ENCODE data around the gene FOXC1. TPM values are rescaled to one million over a fixed set of nuclear protein-coding genes. Genes with fewer than 3 reads are reported as not detected.

Gene FOXC1
- total and polyA plus RNA-seq, 4 donors, result 15.1 to 105 (median 49.1) TPM

DNA sequence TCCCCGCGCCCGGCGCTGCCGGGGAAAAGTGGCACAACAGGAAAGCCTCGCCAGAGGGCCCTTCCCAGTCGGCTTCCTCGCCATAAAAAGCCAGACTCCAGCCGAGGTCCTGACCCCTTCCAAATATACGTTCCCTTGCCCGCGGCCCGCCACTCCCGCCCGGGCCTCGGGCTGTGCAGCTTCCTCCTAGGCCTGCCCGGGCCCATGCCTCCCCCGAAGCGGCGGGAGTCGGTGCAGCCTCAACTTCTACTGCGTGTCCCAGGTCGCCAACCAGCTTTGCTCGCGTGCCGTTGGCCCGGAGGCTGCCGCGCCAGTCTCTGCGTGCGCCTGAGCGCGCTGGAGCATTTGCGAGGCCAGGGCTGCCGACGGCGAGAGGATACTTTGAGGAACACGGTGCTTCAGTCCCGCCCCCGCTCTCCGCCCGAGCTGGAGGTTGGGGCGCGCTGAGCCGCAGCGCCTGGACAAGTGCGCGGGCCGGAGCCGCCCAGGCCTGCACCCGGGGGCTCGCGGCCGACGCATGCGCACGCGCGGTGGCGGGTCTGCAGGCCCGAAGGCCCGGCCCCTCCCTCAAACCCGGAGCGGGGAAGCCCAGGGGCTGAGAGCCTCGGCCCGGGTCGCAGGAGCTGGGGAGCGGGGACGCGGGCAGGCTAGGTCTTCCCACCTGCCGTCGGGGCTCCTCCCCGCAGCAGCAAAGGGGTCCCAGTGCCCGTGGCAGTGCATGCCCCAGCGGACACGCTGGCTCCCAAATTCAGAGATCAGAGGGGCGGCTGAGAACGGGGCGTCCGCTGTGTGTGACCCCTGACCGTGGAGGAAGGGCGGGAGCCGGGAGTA is 10.2 kb downstream of the FOXC1 start:
- H3K9me3 ChIP-seq (ENCODE audit: control insufficient read depth, insufficient read depth, low read length), result no peaks in the 10 kb centered on the region
- peaks cover 25% of the 10 kb centered on the region for H3K4me1 ChIP-seq (ENCODE audit: control insufficient read depth, insufficient read depth, low read length)
- DNase-seq (ENCODE audit: low read depth in 4 of 6, low spot score in 6 of 6), result peak in 1 of 6 donors; percentile 64
- WGBS (ENCODE audit: insufficient coverage), result 1% methylated on average over 83 of the region's 83 CpGs
- H3K27ac ChIP-seq (ENCODE audit: low read depth, low read length), result peak overlapping the region; percentile 93
- H3K27me3 ChIP-seq (ENCODE audit: control insufficient read depth, insufficient read depth, low read length), result peaks cover 100% of the 10 kb centered on the region
- H3K36me3 ChIP-seq (ENCODE audit: control insufficient read depth, insufficient read depth, low read length), result peaks cover 3% of the 10 kb centered on the region
- peak overlapping the region; percentile 24 for H3K4me3 ChIP-seq (ENCODE audit: low read depth, low read length)

DNA sequence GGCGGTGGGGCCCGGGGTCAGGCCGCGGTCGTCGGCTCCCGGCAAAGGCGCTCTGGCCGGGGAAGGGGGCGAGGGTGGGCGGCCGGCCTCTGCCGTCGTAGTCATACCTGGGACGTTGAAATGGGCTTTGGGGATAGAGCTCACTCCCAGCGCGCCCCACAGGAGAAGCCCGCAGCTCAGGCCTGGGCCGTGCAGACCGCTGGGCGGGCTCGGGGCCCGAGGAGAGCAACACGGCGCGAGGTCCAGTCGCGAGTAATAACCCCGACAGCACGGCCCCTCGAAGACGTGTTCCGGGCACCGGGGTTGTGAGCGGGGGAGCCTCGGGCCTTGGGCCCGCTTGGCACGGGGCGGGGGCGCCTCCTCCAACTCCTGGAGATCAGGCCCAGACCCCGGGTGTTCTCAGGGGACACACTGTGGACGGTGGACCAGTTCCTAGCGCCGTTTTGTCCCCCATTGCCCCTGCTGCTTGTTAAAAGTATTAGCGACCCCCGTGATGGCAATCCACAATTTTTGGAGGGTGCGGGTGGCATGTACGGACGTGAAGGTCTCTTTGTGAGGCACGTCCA is 10.9 kb downstream of the FOXC1 start:
- H3K4me1 ChIP-seq (ENCODE audit: control insufficient read depth, insufficient read depth, low read length), result peaks cover 30% of the 10 kb centered on the region
- DNase-seq (ENCODE audit: low read depth in 4 of 6, low spot score in 6 of 6), result peak in 1 of 6 donors; percentile 18
- H3K4me3 ChIP-seq (ENCODE audit: low read depth, low read length), result peak overlapping the region; percentile 24
- H3K9me3 ChIP-seq (ENCODE audit: control insufficient read depth, insufficient read depth, low read length), result no peaks in the 10 kb centered on the region
- peaks cover 100% of the 10 kb centered on the region for H3K27me3 ChIP-seq (ENCODE audit: control insufficient read depth, insufficient read depth, low read length)
- H3K36me3 ChIP-seq (ENCODE audit: control insufficient read depth, insufficient read depth, low read length), result peaks cover 3% of the 10 kb centered on the region
- H3K27ac ChIP-seq (ENCODE audit: low read depth, low read length), result peak overlapping the region; percentile 93
- WGBS (ENCODE audit: insufficient coverage), result 6% methylated on average over 50 of the region's 50 CpGs

DNA sequence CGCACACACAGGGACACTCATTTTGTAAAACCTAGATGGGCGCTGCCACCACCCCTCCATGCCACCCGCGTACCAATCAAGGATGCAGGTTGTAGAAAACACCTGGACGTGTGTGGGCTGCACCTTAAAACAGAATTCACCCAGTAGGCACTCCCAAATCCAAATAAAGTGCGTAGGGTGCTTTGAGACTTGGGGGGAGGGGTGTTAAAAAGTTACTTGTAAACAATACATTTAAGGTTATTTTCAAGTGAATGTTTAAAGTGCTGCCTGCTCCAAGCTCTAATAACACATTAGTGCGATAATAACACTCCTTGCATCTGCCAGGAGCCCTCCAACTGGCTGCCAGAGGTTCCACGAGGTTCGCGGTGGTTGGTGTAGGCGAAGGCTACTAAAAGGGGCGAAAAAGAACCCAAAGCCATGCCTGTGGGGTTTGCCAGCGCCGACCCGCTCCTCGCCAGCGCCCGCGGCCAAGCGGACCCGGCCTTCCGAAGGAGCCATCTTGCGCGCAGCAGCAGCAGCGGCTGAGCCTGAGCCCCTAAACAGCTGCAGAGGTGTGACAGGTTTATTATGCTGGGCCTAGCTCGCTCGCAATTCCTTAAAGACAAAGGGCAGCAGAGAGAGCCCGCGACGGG is 11.5 kb downstream of the FOXC1 start:
- Histone ChIP-seq H3K4me3 (ENCODE audit: low read depth, low read length) (no peak overlapping the region), H3K4me1 (ENCODE audit: control insufficient read depth, insufficient read depth, low read length) (peaks cover 30% of the 10 kb centered on the region), H3K27me3 (ENCODE audit: control insufficient read depth, insufficient read depth, low read length) (peaks cover 100% of the 10 kb centered on the region), H3K27ac (ENCODE audit: low read depth, low read length) (peak overlapping the region; percentile 93), H3K36me3 (ENCODE audit: control insufficient read depth, insufficient read depth, low read length) (peaks cover 3% of the 10 kb centered on the region), H3K9me3 (ENCODE audit: control insufficient read depth, insufficient read depth, low read length) (no peaks in the 10 kb centered on the region)
- DNase-seq (ENCODE audit: low read depth in 4 of 6, low spot score in 6 of 6), result peak in 1 of 6 donors; percentile 31
- 31% methylated on average over 20 of the region's 30 CpGs for WGBS (ENCODE audit: insufficient coverage)

DNA sequence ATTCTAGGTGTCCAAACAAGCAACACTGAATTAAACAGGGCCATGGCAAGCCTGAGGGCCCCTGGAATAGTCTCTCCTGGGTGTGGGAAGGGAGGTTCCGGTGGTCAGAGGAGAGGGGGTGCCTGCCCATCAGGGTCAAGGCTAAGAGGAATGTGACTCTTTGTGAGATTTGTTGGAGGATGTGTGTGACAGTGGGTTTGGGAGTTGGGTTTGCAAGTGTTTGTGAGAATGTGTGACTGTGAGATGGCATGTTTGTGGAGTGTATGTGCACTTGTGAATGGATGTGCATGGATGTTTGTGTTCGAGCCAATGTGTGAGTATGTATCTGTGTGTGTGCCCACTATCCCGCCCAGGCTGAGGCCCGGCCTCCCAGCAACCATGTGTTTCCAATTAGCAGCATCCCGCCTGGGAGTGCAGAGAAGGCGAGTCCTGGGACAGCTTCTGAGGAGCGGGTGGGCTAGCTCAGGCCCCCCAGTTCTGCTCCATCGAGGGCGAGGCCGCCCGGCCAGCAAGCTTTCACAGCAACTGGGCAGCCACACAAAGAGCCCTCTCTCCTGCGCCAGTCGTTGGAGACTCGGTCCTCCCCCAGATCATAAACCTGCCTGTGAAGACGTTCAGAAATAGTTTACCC is 12.6 kb downstream of the FOXC1 start:
- peaks cover 30% of the 10 kb centered on the region for H3K4me1 ChIP-seq (ENCODE audit: control insufficient read depth, insufficient read depth, low read length)

DNA sequence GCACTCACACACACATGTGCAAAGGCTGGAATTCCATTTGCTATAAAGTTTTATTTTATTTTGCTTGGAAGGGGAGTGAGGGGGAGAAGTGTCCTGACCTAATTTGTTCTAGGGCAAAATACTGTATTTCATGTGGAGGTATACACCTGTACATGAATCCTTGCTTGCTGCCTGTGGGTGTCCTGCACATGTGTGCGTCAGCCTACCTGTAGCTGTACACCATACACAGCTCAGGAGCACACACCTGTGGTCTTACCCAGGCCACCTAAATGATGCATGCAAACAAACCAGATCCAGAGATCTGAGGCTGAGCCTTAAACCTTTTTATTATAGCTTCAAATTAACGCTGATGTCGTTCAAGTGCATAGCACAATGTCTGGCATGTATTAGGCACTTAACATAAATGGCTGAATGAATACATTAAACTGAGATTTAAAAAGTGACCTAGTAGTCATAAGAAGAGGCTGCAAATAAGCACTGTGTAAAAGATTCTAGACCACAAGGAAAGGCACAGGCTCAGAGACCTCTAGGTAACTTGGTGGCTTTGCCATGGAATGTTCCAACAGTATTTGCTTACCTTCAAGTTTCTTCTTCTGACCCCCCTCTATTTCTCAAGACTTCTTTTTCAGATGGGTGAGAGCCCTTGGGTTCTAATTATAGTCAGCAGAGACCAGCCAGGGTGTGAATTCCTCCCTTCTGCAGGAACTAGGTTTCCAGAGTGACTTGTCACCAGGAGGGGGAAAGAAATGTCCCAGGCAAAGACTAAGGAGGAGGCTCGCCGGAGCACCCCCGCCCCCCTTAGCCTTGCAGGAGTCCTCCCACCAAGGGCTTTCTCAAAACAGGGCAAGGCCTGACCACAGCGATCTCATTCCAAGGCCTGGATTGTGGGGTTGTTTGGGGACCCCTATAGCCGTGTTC is 13.4 kb downstream of the FOXC1 start:
- H3K4me1 ChIP-seq (ENCODE audit: control insufficient read depth, insufficient read depth, low read length), result peaks cover 30% of the 10 kb centered on the region
- peak overlapping the region; percentile 93 for H3K27ac ChIP-seq (ENCODE audit: low read depth, low read length)
- no peaks in the 10 kb centered on the region for H3K9me3 ChIP-seq (ENCODE audit: control insufficient read depth, insufficient read depth, low read length)
- H3K27me3 ChIP-seq (ENCODE audit: control insufficient read depth, insufficient read depth, low read length), result peaks cover 100% of the 10 kb centered on the region
- peaks cover 3% of the 10 kb centered on the region for H3K36me3 ChIP-seq (ENCODE audit: control insufficient read depth, insufficient read depth, low read length)
- DNase-seq (ENCODE audit: low read depth in 4 of 6, low spot score in 6 of 6), result peak in 2 of 6 donors; percentile 3 to 34
- H3K4me3 ChIP-seq (ENCODE audit: low read depth, low read length), result peak overlapping the region; percentile 52
- WGBS (ENCODE audit: insufficient coverage), result 57% methylated on average over 3 of the region's 8 CpGs

More for the DNA sequence above, 12.6 kb downstream of the FOXC1 start:
- peak overlapping the region; percentile 93 for H3K27ac ChIP-seq (ENCODE audit: low read depth, low read length)
- peaks cover 3% of the 10 kb centered on the region for H3K36me3 ChIP-seq (ENCODE audit: control insufficient read depth, insufficient read depth, low read length)
- H3K9me3 ChIP-seq (ENCODE audit: control insufficient read depth, insufficient read depth, low read length), result no peaks in the 10 kb centered on the region
- peaks cover 100% of the 10 kb centered on the region for H3K27me3 ChIP-seq (ENCODE audit: control insufficient read depth, insufficient read depth, low read length)
- 53% methylated on average over 14 of the region's 15 CpGs for WGBS (ENCODE audit: insufficient coverage)
- DNase-seq (ENCODE audit: low read depth in 4 of 6, low spot score in 6 of 6), result peak in 1 of 6 donors; percentile 66
- H3K4me3 ChIP-seq (ENCODE audit: low read depth, low read length), result peak overlapping the region; percentile 52

DNA sequence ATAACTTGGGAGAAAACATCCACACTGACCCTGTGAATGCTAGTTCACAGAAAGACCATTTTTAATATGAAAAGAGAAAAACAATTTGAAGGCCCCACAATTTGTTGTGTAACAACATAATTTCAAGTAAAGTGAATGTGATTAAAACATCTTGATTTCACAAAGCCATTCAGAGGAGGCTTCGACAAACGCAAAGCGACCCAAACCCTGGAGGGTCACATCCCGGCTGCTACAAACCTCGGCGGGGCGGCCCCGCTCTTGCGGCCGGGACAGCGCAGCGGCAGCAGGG is 14.0 kb downstream of the FOXC1 start:
- peak overlapping the region; percentile 93 for H3K27ac ChIP-seq (ENCODE audit: low read depth, low read length)
- peaks cover 100% of the 10 kb centered on the region for H3K27me3 ChIP-seq (ENCODE audit: control insufficient read depth, insufficient read depth, low read length)
- H3K36me3 ChIP-seq (ENCODE audit: control insufficient read depth, insufficient read depth, low read length), result peaks cover 3% of the 10 kb centered on the region
- peaks cover 30% of the 10 kb centered on the region for H3K4me1 ChIP-seq (ENCODE audit: control insufficient read depth, insufficient read depth, low read length)
- H3K4me3 ChIP-seq (ENCODE audit: low read depth, low read length), result peak overlapping the region; percentile 52
- DNase-seq (ENCODE audit: low read depth in 4 of 6, low spot score in 6 of 6), result no peak
- WGBS (ENCODE audit: insufficient coverage), result 13% methylated on average over 12 of the region's 12 CpGs
- no peaks in the 10 kb centered on the region for H3K9me3 ChIP-seq (ENCODE audit: control insufficient read depth, insufficient read depth, low read length)

DNA sequence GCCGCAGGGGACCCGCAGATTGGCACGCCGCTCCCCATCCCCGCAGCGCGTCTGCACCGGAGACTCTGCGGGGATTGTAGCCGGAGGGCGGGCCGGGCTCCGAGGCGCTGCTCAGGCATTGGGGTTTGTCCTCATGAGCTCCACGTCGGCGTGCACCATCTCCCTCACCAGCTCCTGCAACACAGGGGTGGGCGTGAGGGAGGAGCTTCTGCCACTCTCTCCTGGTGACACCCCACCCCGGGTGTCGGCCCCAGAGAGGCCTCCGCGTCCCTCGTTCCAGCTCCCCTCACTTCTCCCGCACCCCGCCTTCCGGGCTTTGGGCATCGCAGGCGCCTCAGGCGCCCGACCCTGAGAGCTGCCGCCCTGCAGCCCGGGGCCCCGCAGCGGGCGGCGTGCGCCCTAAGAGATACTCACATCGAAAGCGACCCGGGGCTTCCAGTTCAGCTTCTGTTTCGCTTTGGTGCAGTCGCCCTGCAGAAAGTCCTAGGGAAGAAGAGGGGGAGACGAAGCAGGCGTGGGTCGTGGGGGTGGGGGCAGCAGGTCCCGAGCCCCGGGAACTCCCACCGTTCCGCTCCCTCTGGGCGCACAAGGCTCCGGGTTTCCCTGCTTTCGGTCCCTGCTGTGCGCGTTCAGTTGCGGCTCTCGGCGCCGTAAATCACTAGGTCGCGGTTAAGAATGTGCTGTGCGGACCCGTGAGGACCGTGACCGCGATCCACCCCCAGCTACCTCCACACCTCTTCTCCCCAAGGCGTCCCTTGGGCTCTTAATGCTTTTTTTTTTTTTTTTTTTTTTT is 14.5 kb downstream of the FOXC1 start:
- H3K27ac ChIP-seq (ENCODE audit: low read depth, low read length), result peak overlapping the region; percentile 93
- DNase-seq (ENCODE audit: low read depth in 4 of 6, low spot score in 6 of 6), result peak in 1 of 6 donors; percentile 58
- peak overlapping the region; percentile 52 for H3K4me3 ChIP-seq (ENCODE audit: low read depth, low read length)

DNA sequence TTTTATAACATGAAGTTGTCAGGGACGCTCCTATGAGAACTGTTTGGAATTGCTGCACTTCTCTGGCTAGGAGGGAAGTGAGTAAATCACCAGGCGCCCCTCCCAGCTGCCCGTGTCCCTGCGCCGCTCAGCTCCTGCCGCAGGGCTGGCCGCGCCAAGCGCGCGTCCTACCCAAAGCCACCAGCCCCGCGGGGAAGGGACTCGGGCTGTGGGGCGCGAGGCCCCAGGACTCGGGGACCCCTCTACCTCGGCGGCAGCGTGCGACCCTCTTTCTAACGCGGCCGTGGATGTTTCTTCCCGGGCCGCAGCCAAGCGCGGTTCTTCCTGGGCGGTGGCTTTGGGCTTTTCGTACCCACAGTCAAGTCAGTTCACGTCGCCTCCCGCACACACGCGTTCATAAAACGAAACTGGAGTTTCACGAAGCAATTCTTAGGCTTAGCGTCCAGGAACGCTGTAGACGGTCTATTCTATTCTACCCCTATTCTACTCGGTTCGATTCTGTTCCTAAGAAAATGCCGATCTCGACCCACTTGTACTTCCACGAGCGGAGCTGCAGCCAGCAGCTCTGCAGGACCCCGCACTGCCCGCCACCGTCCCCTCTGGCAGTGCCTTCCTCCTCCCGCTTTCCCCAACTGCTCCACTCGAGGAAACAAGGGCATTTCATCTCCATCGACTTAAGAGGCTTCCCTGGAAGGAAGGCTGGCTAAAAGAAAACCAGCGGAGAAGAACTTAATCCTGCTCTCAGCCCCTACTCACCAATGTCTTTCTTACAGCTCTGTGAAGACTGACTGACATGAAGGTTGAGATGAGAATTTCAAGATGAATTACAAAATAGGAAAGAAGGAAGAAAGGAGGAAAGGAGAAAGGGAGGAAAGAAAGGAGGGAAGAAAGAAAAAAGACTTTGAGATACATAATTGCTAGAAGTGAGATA is 15.4 kb downstream of the FOXC1 start:
- Histone ChIP-seq H3K27ac (ENCODE audit: low read depth, low read length) (peak overlapping the region; percentile 93), H3K9me3 (ENCODE audit: control insufficient read depth, insufficient read depth, low read length) (no peaks in the 10 kb centered on the region), H3K4me3 (ENCODE audit: low read depth, low read length) (peak overlapping the region; percentile 52), H3K36me3 (ENCODE audit: control insufficient read depth, insufficient read depth, low read length) (peaks cover 3% of the 10 kb centered on the region), H3K4me1 (ENCODE audit: control insufficient read depth, insufficient read depth, low read length) (peaks cover 24% of the 10 kb centered on the region), H3K27me3 (ENCODE audit: control insufficient read depth, insufficient read depth, low read length) (peaks cover 99% of the 10 kb centered on the region)
- DNase-seq (ENCODE audit: low read depth in 4 of 6, low spot score in 6 of 6), result peak in 1 of 6 donors; percentile 59
- WGBS (ENCODE audit: insufficient coverage), result under 1% methylated on average over 52 of the region's 53 CpGs

More for the DNA sequence above, 14.5 kb downstream of the FOXC1 start:
- H3K27me3 ChIP-seq (ENCODE audit: control insufficient read depth, insufficient read depth, low read length), result peaks cover 100% of the 10 kb centered on the region
- H3K36me3 ChIP-seq (ENCODE audit: control insufficient read depth, insufficient read depth, low read length), result peaks cover 3% of the 10 kb centered on the region
- peaks cover 30% of the 10 kb centered on the region for H3K4me1 ChIP-seq (ENCODE audit: control insufficient read depth, insufficient read depth, low read length)
- 5% methylated on average over 50 of the region's 66 CpGs for WGBS (ENCODE audit: insufficient coverage)
- no peaks in the 10 kb centered on the region for H3K9me3 ChIP-seq (ENCODE audit: control insufficient read depth, insufficient read depth, low read length)

Measured in spinal cord (tissue), 10 donors.